ENCODE results near the gene PLXNA4.

DNA sequence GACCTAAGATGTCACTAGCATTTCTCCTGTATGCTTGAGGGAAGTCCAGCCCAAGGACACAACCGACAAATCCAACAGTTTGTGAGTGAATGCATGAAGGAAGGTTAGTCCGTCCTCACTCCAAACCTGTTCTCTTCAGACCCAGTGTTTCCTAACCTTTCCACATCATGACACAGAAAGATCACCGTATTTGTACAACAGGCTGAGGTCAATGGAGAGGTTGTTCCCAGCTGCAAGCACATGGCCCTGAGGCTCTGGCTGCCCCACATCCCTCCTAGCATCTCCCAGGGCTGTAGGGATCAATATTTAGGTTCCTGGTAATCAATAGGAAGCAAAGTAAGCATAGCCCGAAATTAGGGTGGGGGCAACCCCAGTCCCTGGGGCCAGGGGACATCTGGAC is 227.9 kb downstream of the PLXNA4 start:
- TF ChIP-seq EZH2 (IDR thresholded peaks at IDR 0.05; ENCODE audit: borderline replicate concordance): no peak
- TF ChIP-seq, protein P1, sequence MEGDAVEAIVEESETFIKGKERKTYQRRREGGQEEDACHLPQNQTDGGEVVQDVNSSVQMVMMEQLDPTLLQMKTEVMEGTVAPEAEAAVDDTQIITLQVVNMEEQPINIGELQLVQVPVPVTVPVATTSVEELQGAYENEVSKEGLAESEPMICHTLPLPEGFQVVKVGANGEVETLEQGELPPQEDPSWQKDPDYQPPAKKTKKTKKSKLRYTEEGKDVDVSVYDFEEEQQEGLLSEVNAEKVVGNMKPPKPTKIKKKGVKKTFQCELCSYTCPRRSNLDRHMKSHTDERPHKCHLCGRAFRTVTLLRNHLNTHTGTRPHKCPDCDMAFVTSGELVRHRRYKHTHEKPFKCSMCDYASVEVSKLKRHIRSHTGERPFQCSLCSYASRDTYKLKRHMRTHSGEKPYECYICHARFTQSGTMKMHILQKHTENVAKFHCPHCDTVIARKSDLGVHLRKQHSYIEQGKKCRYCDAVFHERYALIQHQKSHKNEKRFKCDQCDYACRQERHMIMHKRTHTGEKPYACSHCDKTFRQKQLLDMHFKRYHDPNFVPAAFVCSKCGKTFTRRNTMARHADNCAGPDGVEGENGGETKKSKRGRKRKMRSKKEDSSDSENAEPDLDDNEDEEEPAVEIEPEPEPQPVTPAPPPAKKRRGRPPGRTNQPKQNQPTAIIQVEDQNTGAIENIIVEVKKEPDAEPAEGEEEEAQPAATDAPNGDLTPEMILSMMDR (IDR thresholded peaks at IDR 0.05; ENCODE audit: poor library complexity): no peak

All from hepatocyte (in vitro differentiated cells).